Natural killer cell (primary cell): ENCODE data around the gene PCYT2. TPM values are rescaled to one million over a fixed set of nuclear protein-coding genes. Genes with fewer than 3 reads are reported as not detected.

ENCODE experiments used
- ATAC-seq, 3 donors: fragments of 150-1000 bp in 2 of 3; fragments of 200-7000 bp in 1 of 3; cut with Tn5 transposase; 1 replicate in 1 of 3; 2 replicates in 2 of 3; pipeline ENCODE4 v1.10.0; 2021; ENCODE audit warnings: mild to moderate bottlenecking in 2 of 3, moderate library complexity in 2 of 3
- DNase-seq, 2 donors: peaks; one replicate each; pipeline versions ENCODE4 v3.0.0 to v3.0.0-alpha.2; 2013 to 2021; ENCODE audit warnings: mixed read lengths in 1 of 2
- H3K27ac ChIP-seq: one replicate; pipeline ENCODE4 v1.5.1; 2013; ENCODE audit warnings: mild to moderate bottlenecking, low read length
- H3K27me3 ChIP-seq: one replicate; pipeline ENCODE4 v1.6.1; 2013; ENCODE audit warnings: low read length; ENCODE audit not compliant: control insufficient read depth, insufficient read depth
- H3K36me3 ChIP-seq: one replicate; pipeline ENCODE4 v1.6.1; 2013; ENCODE audit warnings: low read length; ENCODE audit not compliant: control insufficient read depth, insufficient read depth
- H3K4me1 ChIP-seq: one replicate; pipeline ENCODE4 v1.6.1; 2013; ENCODE audit warnings: low read length; ENCODE audit not compliant: control insufficient read depth, insufficient read depth
- H3K4me3 ChIP-seq: one replicate; pipeline ENCODE4 v1.5.1; 2013; ENCODE audit warnings: low read length
- H3K9me3 ChIP-seq: one replicate; pipeline ENCODE4 v1.6.1; 2013; ENCODE audit warnings: low read length; ENCODE audit not compliant: control insufficient read depth, insufficient read depth
- H3K27ac Mint-ChIP-seq, 2 donors: one replicate each; pipeline ENCODE4 v1.8.0; 2022; ENCODE audit warnings: mild to moderate bottlenecking in 2 of 2, mixed read lengths in 2 of 2, moderate library complexity in 1 of 2
- H3K27me3 Mint-ChIP-seq, 2 donors: one replicate each; pipeline ENCODE4 v1.8.0; 2022; ENCODE audit warnings: low read depth in 2 of 2, mixed read lengths in 2 of 2
- H3K36me3 Mint-ChIP-seq: one replicate; pipeline ENCODE4 v1.8.0; 2022; ENCODE audit warnings: mixed read lengths
- H3K4me1 Mint-ChIP-seq, 2 donors: one replicate each; pipeline ENCODE4 v1.8.0; 2022; ENCODE audit warnings: mixed read lengths in 2 of 2
- H3K4me3 Mint-ChIP-seq: one replicate; pipeline ENCODE4 v1.8.0; 2022; ENCODE audit warnings: mild to moderate bottlenecking, moderate library complexity, mixed read lengths
- H3K9me3 Mint-ChIP-seq, 2 donors: one replicate each; pipeline ENCODE4 v1.8.0; 2022; ENCODE audit warnings: mixed read lengths in 2 of 2
- WGBS: methylation state at CpG from one replicate; pipeline ENCODE4 v1.1.7; 2013; ENCODE audit warnings: missing lambda C conversion rate; ENCODE audit not compliant: insufficient coverage; 5-methylcytosine and 5-hydroxymethylcytosine counted together
- intact Hi-C: fragments of 100-400 bp; cut with micrococcal nuclease; formaldehyde crosslinking; loops from one replicate; pipeline ENCODE4 v1.14.2; 2022
- total RNA-seq, 4 donors: library from RNA; stranded (reverse); fragments of 120-200 nt in 1 of 4; gene quantifications; one replicate each; pipeline versions ENCODE4 v1.2.3 to v1.2.4, GENCODE V29; 2013 to 2022
- TF ChIP-seq, protein P1 (sequence below): fragments of 200-600 bp; IDR thresholded peaks from one replicate; pipeline ENCODE4 v1.8.0; 2022; ENCODE audit warnings: antibody characterized with exemption

PCYT2 gene
- total RNA-seq, 3 donors from 2014 or later (not counting 1 experiment from before 2014, with no cell fraction given): 30.6 to 34.4 (median 34.2) TPM

GRCh38 chr17:81899514-81900166, 11.6 kb downstream of the PCYT2 start:
- Histone ChIP-seq H3K4me3 (no peak overlapping the region), H3K27me3 (peaks cover 8% of the 10 kb centered on the region), H3K4me1 (peaks cover 5% of the 10 kb centered on the region), H3K27ac (no peak overlapping the region), H3K9me3 (no peaks in the 10 kb centered on the region), H3K36me3 (peaks cover 24% of the 10 kb centered on the region)
- Mint-ChIP-seq H3K27me3 (peaks cover 7 to 8% of the 10 kb centered on the region in 2 donors), H3K4me1 (no peaks in the 10 kb centered on the region), H3K9me3 (no peaks in the 10 kb centered on the region), H3K36me3 (no peaks in the 10 kb centered on the region), H3K4me3 (no peak overlapping the region), H3K27ac (no peak overlapping the region)
- WGBS: 97% methylated on average over 22 of the region's 22 CpGs
- TF ChIP-seq, protein P1, sequence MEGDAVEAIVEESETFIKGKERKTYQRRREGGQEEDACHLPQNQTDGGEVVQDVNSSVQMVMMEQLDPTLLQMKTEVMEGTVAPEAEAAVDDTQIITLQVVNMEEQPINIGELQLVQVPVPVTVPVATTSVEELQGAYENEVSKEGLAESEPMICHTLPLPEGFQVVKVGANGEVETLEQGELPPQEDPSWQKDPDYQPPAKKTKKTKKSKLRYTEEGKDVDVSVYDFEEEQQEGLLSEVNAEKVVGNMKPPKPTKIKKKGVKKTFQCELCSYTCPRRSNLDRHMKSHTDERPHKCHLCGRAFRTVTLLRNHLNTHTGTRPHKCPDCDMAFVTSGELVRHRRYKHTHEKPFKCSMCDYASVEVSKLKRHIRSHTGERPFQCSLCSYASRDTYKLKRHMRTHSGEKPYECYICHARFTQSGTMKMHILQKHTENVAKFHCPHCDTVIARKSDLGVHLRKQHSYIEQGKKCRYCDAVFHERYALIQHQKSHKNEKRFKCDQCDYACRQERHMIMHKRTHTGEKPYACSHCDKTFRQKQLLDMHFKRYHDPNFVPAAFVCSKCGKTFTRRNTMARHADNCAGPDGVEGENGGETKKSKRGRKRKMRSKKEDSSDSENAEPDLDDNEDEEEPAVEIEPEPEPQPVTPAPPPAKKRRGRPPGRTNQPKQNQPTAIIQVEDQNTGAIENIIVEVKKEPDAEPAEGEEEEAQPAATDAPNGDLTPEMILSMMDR: no peak
- DNase-seq (no peak), ATAC-seq (no peak)
- intact Hi-C loops: no loop called here

- Histone ChIP-seq H3K4me1 (peaks cover 5% of the 10 kb centered on the region), H3K27me3 (peaks cover 8% of the 10 kb centered on the region), H3K9me3 (no peaks in the 10 kb centered on the region), H3K36me3 (peaks cover 27% of the 10 kb centered on the region), H3K27ac (no peak overlapping the region), H3K4me3 (no peak overlapping the region)
- H3K4me3 Mint-ChIP-seq: no peak overlapping the region
- TF ChIP-seq, protein P1: no peak
- DNase-seq: no peak
- 96% methylated on average over 9 of the region's 9 CpGs for WGBS
- H3K27ac Mint-ChIP-seq: no peak overlapping the region
- no peaks in the 10 kb centered on the region for H3K36me3 Mint-ChIP-seq
- peaks cover 7 to 8% of the 10 kb centered on the region in 2 donors for H3K27me3 Mint-ChIP-seq
- H3K4me1 Mint-ChIP-seq: no peaks in the 10 kb centered on the region
- ATAC-seq: no peak
- intact Hi-C loops: no loop called here
- H3K9me3 Mint-ChIP-seq: no peaks in the 10 kb centered on the region
These were observed 12.3 kb downstream of the PCYT2 start for GRCh38 chr17:81898885-81899284.

DNA sequence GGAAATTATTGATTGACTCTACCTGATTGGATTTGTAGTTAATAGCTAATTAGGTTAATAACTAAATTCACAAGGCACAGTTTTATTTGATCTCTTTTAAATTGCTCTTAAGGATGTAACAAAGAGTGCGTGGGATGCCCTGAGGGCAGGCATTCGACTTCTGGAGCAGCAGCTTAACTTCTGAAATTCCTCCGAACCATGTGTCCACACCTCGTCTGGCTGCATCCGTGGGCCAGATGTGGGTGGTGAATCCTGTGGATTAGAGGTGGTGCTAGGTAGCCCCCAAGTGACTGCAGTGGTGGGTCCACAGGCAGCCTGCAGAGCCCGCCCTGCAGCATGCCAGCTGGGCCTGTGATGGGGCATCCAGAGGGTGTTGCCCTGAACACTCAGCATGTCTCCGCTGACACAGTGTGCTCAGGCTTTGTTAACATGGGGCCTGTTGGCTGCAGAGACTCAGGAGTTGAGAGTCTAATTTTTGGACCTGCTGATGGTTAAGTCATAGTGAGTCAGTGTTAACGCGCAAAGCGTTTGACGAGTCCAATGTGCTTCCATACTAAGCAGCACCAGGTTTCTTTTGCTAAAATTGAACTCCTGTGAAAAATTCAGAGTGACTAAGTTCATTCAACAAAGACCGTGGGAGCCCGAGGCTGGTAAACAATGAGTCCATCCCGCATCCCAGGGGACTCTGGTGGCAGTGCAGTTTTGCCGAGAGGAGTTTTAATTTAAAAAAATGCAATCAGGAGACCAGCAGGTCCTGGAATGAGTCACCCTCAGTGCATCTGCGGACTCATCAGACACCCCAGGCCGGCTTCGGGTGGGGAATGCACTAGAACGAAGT, 13.0 kb downstream of the PCYT2 start:
- no peaks in the 10 kb centered on the region for H3K9me3 ChIP-seq
- H3K27ac ChIP-seq: no peak overlapping the region
- intact Hi-C loops: no loop called here
- H3K27me3 Mint-ChIP-seq: peaks cover 7 to 8% of the 10 kb centered on the region in 2 donors
- WGBS: 97% methylated on average over 19 of the region's 19 CpGs
- H3K36me3 ChIP-seq: peaks cover 27% of the 10 kb centered on the region
- no peak overlapping the region for H3K4me3 ChIP-seq
- no peak overlapping the region for H3K27ac Mint-ChIP-seq
- H3K4me1 ChIP-seq: peaks cover 5% of the 10 kb centered on the region
- DNase-seq (no peak), ATAC-seq (no peak)
- no peaks in the 10 kb centered on the region for H3K9me3 Mint-ChIP-seq
- H3K4me1 Mint-ChIP-seq: no peaks in the 10 kb centered on the region
- no peak overlapping the region for H3K4me3 Mint-ChIP-seq
- no peaks in the 10 kb centered on the region for H3K36me3 Mint-ChIP-seq
- H3K27me3 ChIP-seq: peaks cover 8% of the 10 kb centered on the region
- TF ChIP-seq, protein P1: no peak
